Measurements from ENCODE around the gene PGAP6. TPM values are rescaled to one million over a fixed set of nuclear protein-coding genes. Genes with fewer than 3 reads are reported as not detected.
A peak's percentile ranks its signal among the peaks of the same experiment; 100 is the strongest.
"Not testable (repeated sequence)": the region's sequence is repeated elsewhere in the genome, so short reads cannot be mapped to it uniquely, and the experiment has no call there.

PGAP6 gene
- total RNA-seq, 1 donor from 2014 or later, result 55.8 TPM

DNA sequence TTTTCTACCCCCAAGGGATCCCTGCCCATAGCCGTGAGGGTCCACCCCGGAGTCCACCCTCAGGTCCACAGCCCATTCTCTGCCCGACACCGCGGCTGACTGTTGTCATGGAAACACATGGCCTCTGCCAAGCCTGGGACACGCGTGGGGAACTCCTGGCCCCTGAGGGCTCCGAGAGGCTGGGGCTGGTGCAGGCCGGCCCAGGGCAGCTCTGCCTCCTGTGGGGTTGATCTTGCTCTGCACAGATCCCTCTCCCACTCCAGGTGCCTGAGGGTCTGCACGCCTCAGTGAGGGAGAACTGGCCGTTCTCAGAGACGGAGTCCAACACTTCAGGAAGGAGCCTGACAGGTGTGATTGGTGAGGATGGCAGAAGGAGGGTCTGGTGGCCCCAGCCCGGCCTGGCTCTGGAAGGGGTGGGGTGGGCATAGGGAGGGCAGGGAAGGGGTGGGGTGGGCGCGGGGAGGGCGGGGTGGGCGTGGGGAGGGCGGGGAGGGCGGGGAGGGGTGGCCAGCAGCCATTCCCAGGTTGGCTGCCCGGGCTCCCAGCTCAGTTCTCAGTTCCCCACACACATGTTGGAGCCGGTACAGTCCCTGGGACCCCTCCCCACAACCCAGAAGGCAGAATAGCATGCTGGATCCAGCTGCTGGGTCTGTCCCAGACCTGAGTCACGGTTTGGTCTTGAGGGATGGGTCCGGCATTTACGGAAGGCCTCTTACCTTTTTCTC lies 17.9 kb downstream of the PGAP6 start:
- H3K27ac ChIP-seq, result no peak overlapping the region
- ATAC-seq (no peak), DNase-seq (no peak)
- intact Hi-C loops (cut with DNase I), result no loop called here
- TF ChIP-seq, protein P1, sequence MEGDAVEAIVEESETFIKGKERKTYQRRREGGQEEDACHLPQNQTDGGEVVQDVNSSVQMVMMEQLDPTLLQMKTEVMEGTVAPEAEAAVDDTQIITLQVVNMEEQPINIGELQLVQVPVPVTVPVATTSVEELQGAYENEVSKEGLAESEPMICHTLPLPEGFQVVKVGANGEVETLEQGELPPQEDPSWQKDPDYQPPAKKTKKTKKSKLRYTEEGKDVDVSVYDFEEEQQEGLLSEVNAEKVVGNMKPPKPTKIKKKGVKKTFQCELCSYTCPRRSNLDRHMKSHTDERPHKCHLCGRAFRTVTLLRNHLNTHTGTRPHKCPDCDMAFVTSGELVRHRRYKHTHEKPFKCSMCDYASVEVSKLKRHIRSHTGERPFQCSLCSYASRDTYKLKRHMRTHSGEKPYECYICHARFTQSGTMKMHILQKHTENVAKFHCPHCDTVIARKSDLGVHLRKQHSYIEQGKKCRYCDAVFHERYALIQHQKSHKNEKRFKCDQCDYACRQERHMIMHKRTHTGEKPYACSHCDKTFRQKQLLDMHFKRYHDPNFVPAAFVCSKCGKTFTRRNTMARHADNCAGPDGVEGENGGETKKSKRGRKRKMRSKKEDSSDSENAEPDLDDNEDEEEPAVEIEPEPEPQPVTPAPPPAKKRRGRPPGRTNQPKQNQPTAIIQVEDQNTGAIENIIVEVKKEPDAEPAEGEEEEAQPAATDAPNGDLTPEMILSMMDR (IDR thresholded peaks at IDR 0.05), result no peak
- peaks cover 28% of the 10 kb centered on the region for H3K36me3 ChIP-seq
- no peaks in the 10 kb centered on the region for H3K9me3 ChIP-seq
- H3K4me3 ChIP-seq, result no peak overlapping the region
- H3K27me3 ChIP-seq (ENCODE audit: low read depth), result peaks cover 9% of the 10 kb centered on the region
- peaks cover 8% of the 10 kb centered on the region for H3K4me1 ChIP-seq

DNA sequence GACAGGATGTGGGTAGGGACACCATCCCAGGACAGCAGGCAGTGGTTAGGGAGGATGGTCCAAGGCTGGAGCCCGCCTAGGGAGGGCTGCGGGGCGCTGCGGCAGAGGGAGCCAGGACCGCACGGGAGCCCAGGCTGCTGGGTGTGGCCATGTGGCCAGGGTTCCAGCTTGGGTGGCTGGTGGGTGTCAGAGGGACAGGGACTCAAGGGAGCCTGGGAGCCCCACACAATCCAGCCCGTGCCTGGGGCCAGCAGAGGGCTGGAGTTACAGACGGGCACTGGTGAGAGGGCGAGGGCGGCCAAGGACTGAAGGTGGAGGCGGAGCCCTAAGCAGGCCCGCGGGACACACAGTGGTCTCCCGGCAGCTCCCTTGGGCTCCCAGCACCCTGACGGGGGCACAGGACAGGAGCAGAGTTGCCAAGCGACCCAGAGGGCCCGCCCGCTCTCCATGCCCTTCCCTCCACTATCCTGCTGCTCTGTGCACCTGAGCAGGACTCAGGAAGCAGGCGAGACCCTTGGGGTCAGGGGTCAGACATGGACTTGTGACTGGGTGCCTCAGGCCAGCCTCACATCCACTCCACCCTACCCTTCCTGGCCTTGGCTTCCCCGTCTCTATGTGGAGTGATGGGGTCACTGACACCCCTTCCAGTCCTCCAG lies 18.5 kb downstream of the PGAP6 start:
- Histone ChIP-seq H3K9me3 (no peaks in the 10 kb centered on the region), H3K27ac (no peak overlapping the region), H3K4me3 (no peak overlapping the region), H3K27me3 (ENCODE audit: low read depth) (peaks cover 9% of the 10 kb centered on the region), H3K4me1 (peaks cover 8% of the 10 kb centered on the region), H3K36me3 (peaks cover 21% of the 10 kb centered on the region)
- ATAC-seq, result no peak
- intact Hi-C loops (cut with DNase I), result no loop called here
- no peak for DNase-seq
- TF ChIP-seq, protein P1 (IDR thresholded peaks at IDR 0.05), result no peak

DNA sequence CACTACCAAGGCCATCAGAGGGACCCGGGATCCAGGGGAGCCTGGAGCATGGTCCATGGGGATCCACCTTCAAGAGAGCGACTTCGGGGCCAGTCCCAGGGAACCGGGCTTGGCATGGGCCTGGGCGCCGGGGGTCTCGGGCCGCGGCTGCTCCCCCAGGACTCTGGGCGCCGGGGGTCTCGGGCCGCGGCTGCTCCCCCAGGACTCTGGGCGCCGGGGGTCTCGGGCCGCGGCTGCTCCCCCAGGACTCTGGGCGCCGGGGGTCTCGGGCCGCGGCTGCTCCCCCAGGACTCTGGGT lies 19.1 kb downstream of the PGAP6 start:
- ATAC-seq, result peak in 1 of 2 donors; percentile 3

DNA sequence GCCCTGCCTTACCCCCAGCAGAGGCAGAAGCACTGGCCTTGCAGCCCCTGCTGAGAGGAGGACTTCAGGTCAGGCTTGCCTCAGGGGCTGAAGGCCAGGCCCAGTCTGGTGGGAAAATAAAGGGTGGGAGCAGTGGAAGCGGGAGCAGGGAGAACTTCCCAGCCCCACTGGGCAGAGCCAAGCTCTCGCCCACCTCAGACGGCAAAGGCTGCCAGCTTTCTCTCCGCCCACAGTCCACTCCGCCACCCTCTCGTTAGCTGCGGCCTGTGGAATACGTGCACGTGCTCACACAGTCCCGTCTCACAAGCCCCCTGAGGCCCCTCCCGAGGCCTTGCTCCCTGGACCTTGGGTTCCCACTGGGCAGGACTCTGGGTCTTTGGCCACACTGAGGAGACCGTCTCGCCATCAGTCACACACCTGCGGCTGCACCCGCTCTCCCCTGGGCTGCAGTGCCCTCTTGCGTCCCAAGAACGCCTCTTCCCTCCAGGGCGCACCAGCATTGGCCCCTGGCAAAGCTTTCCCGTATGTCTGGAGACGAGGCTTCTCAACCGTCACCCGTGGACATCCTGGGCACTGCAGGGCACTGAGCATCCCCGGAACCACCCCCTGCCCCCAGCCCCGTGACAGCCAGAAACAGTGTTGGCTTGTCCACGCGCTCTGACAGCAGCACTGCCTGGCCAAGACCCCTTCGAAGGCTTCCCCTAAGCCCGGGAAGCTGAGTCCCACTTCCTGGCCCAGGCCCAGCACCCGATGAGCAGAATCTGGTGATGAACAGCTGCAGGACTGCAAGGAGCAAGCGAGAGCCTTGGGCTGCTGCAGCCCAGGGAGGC lies 19.7 kb downstream of the PGAP6 start:
- H3K36me3 ChIP-seq, result peaks cover 10% of the 10 kb centered on the region
- H3K9me3 ChIP-seq, result no peaks in the 10 kb centered on the region
- H3K4me3 ChIP-seq, result no peak overlapping the region
- peaks cover 9% of the 10 kb centered on the region for H3K27me3 ChIP-seq (ENCODE audit: low read depth)
- DNase-seq, result peak; percentile 86
- intact Hi-C loops (cut with DNase I), result no loop called here
- TF ChIP-seq, protein P1 (IDR thresholded peaks at IDR 0.05), result peak; percentile 84
- peak; percentile 87 to 92 for ATAC-seq
- no peak overlapping the region for H3K27ac ChIP-seq
- peaks cover 8% of the 10 kb centered on the region for H3K4me1 ChIP-seq

More for the DNA sequence above, 19.1 kb downstream of the PGAP6 start:
- DNase-seq; H3K27ac ChIP-seq; H3K4me3 ChIP-seq; intact Hi-C loops (cut with DNase I); H3K27me3 ChIP-seq (ENCODE audit: low read depth); H3K9me3 ChIP-seq; H3K4me1 ChIP-seq: not testable (repeated sequence)
- peaks cover 16% of the 10 kb centered on the region for H3K36me3 ChIP-seq

DNA sequence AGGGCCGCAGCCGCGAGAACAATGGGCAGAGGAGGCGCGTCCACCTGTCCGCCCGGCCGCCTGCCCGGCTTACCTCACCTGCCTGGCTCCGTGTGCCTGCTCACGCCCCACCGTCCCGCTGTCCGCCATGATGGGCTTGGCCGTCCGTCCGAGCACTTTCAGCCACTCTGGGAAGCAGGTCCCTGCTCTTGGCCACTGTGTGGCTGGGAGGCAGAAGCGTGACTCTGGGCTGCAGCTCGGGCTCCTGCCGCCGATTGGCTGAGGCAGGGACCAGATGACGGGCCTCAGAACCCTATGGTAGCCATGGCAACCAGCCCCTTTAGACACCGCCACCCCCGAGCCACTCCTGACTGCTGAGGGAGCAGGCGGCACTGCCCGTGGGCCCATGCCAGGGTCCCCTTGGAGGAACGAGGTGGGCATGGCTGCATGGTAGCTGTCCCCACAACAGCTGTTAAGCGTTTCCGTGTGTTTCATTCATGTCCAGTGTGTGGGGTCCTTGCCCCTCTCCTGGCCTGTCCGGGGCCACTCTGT lies 20.4 kb downstream of the PGAP6 start:
- TF ChIP-seq, protein P1 (IDR thresholded peaks at IDR 0.05), result no peak
- ATAC-seq, result no peak
- Histone ChIP-seq H3K9me3 (no peaks in the 10 kb centered on the region), H3K27ac (no peak overlapping the region), H3K27me3 (ENCODE audit: low read depth) (peaks cover 9% of the 10 kb centered on the region), H3K4me1 (peaks cover 8% of the 10 kb centered on the region), H3K4me3 (no peak overlapping the region), H3K36me3 (peaks cover 3% of the 10 kb centered on the region)
- intact Hi-C loops (cut with DNase I), result no loop called here
- no peak for DNase-seq

All from lower lobe of right lung (tissue), 2 donors.